Neural progenitor cell (in vitro differentiated cells): ENCODE data around the gene SERINC4. TPM values are rescaled to one million over a fixed set of nuclear protein-coding genes. Genes with fewer than 3 reads are reported as not detected.
A peak's percentile ranks its signal among the peaks of the same experiment; 100 is the strongest.

ENCODE experiments used
- DNase-seq: peaks from one replicate; pipeline ENCODE4 v3.0.0-alpha.2; 2016; ENCODE audit warnings: low spot score
- H2AFZ ChIP-seq: fragments of 200-600 bp; sonication (generic); replicated peaks from 2 replicates; pipeline ENCODE4 v1.6.1; 2016; ENCODE audit warnings: antibody characterized with exemption
- H3F3A ChIP-seq: fragments of 200-600 bp; sonication (generic); 2 replicates; pipeline ENCODE4 v1.6.1; 2016; ENCODE audit warnings: antibody characterized with exemption, low read depth
- H3K27ac ChIP-seq: fragments of 200-600 bp; sonication (generic); 2 replicates; pipeline ENCODE4 v1.5.1; 2016; ENCODE audit warnings: mild to moderate bottlenecking
- H3K27me3 ChIP-seq: fragments of 200-600 bp; sonication (generic); 2 replicates; pipeline ENCODE4 v1.6.1; 2016; ENCODE audit warnings: mild to moderate bottlenecking, moderate library complexity
- H3K36me3 ChIP-seq: fragments of 200-600 bp; sonication (generic); 2 replicates; pipeline ENCODE4 v1.5.1; 2016
- H3K4me1 ChIP-seq: fragments of 200-600 bp; sonication (generic); 2 replicates; pipeline ENCODE4 v1.6.1; 2016; ENCODE audit warnings: mixed run types
- H3K4me2 ChIP-seq: fragments of 200-600 bp; sonication (generic); 2 replicates; pipeline ENCODE4 v1.6.1; 2016
- H3K4me3 ChIP-seq: fragments of 200-600 bp; sonication (generic); 2 replicates; pipeline ENCODE4 v1.5.1; 2016
- H3K79me2 ChIP-seq: fragments of 200-600 bp; sonication (generic); 2 replicates; pipeline ENCODE4 v1.6.1; 2016; ENCODE audit warnings: low read depth
- H3K9ac ChIP-seq: fragments of 200-600 bp; sonication (generic); 2 replicates; pipeline ENCODE4 v1.6.1; 2016
- H3K9me3 ChIP-seq: fragments of 200-600 bp; sonication (generic); 2 replicates; pipeline ENCODE4 v1.5.1; 2016; ENCODE audit warnings: low read depth
- H4K20me1 ChIP-seq: fragments of 200-600 bp; sonication (generic); 2 replicates; pipeline ENCODE4 v1.6.1; 2016; ENCODE audit warnings: low read depth
- H3K27ac Mint-ChIP-seq: 3 replicates; pipeline ENCODE4 v1.8.0; 2021; ENCODE audit warnings: mixed read lengths
- H3K27me3 Mint-ChIP-seq: 2 replicates; pipeline ENCODE4 v1.8.0; 2022; ENCODE audit warnings: low read depth, mild to moderate bottlenecking, inconsistent platforms, moderate library complexity, mixed read lengths; ENCODE audit not compliant: insufficient read depth
- H3K36me3 Mint-ChIP-seq: 3 replicates; pipeline ENCODE4 v1.8.0; 2021; ENCODE audit warnings: mixed read lengths
- H3K4me1 Mint-ChIP-seq: 3 replicates; pipeline ENCODE4 v1.8.0; 2021; ENCODE audit warnings: mixed read lengths
- H3K4me3 Mint-ChIP-seq: 3 replicates; pipeline ENCODE4 v1.8.0; 2021; ENCODE audit warnings: mild to moderate bottlenecking, moderate library complexity, mixed read lengths
- H3K9me3 Mint-ChIP-seq: 3 replicates; pipeline ENCODE4 v1.8.0; 2020; ENCODE audit warnings: mixed read lengths
- EZH2 ChIP-seq: fragments of 200-600 bp; sonication (generic); IDR thresholded peaks from 2 replicates; pipeline ENCODE4 v1.6.1; 2017; ENCODE audit warnings: antibody characterized with exemption, mild to moderate bottlenecking, moderate library complexity
- EZH2phosphoT487 ChIP-seq: fragments of 200-600 bp; sonication (generic); IDR thresholded peaks from 2 replicates; pipeline ENCODE4 v1.6.1; 2017; ENCODE audit warnings: antibody characterized with exemption
- total RNA-seq: library from RNA; depleted of rRNA; stranded (reverse); fragments of >200 nt; gene quantifications from 2 replicates; pipeline ENCODE4 v1.2.3, GENCODE V29; 2015; ENCODE audit warnings: low replicate concordance
- TF ChIP-seq, protein P1 (sequence below): fragments of 200-600 bp; sonication (generic); IDR thresholded peaks from 2 replicates; pipeline ENCODE4 v1.5.1; 2017; ENCODE audit warnings: antibody characterized with exemption, mild to moderate bottlenecking

Gene SERINC4
- total RNA-seq, 1 donor from 2014 or later: not detected

DNA sequence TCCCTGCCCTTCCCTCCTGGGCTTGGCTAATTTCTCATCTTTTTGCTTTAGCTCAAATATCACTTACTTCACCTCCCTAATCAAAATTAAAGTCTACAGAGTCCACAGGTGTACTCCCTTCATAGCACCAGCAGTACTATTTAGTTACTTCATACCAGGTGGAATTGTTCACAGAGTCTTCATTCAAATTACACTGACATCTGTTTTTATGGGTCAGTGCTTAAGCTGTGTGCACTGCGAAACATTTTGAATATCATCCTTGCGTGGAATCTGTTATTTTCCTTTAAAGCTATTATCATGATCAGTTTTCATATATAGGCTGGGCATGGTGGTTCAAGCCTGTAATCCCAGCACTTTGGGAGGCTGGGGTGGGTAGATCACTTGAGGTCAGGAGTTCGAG, 10.6 kb downstream of the SERINC4 start:
- no peak for DNase-seq
- Histone ChIP-seq H3K79me2 (peaks cover 23% of the 10 kb centered on the region), H2AFZ (no peak overlapping the region), H3K4me3 (no peak overlapping the region), H4K20me1 (peaks cover 16% of the 10 kb centered on the region), H3K4me2 (no peak overlapping the region), H3K36me3 (no peaks in the 10 kb centered on the region), H3F3A (peaks cover 14% of the 10 kb centered on the region), H3K9me3 (no peaks in the 10 kb centered on the region), H3K27me3 (no peaks in the 10 kb centered on the region), H3K4me1 (peaks cover 9% of the 10 kb centered on the region), H3K27ac (no peak overlapping the region), H3K9ac (no peak overlapping the region)
- no peak for TF ChIP-seq EZH2phosphoT487
- TF ChIP-seq, protein P1, sequence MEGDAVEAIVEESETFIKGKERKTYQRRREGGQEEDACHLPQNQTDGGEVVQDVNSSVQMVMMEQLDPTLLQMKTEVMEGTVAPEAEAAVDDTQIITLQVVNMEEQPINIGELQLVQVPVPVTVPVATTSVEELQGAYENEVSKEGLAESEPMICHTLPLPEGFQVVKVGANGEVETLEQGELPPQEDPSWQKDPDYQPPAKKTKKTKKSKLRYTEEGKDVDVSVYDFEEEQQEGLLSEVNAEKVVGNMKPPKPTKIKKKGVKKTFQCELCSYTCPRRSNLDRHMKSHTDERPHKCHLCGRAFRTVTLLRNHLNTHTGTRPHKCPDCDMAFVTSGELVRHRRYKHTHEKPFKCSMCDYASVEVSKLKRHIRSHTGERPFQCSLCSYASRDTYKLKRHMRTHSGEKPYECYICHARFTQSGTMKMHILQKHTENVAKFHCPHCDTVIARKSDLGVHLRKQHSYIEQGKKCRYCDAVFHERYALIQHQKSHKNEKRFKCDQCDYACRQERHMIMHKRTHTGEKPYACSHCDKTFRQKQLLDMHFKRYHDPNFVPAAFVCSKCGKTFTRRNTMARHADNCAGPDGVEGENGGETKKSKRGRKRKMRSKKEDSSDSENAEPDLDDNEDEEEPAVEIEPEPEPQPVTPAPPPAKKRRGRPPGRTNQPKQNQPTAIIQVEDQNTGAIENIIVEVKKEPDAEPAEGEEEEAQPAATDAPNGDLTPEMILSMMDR: no peak
- TF ChIP-seq EZH2: no peak
- H3K4me3 Mint-ChIP-seq: no peak overlapping the region
- H3K9me3 Mint-ChIP-seq: no peaks in the 10 kb centered on the region
- peaks cover 5% of the 10 kb centered on the region for H3K27me3 Mint-ChIP-seq
- H3K36me3 Mint-ChIP-seq: peaks cover 10% of the 10 kb centered on the region
- H3K27ac Mint-ChIP-seq: no peak overlapping the region
- H3K4me1 Mint-ChIP-seq: peaks cover 21% of the 10 kb centered on the region

DNA sequence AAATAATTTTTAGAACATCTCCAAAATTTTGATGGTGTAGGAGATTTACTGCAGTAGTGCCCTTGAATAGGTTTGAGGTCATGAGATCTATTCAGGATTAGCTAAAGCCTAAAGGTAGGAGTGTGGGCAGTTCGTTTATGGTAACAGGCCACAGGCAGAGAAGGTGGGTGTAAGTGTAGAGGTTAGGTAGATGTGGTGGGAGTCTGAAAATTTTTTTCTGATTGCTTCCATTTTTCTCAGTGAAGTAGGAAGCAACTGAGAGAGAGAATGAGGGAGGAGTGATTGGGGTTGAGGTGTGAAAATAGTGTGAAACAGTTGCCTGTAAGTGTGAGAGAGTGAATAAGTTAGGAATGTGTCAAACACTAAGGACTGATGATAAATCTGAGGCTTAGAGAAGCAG, 21.0 kb downstream of the SERINC4 start:
- Histone ChIP-seq H3K9ac (no peak overlapping the region), H3K4me3 (no peak overlapping the region), H3K9me3 (no peaks in the 10 kb centered on the region), H3K27ac (no peak overlapping the region), H4K20me1 (peaks cover 11% of the 10 kb centered on the region), H3K4me1 (no peaks in the 10 kb centered on the region), H3K27me3 (peaks cover 19% of the 10 kb centered on the region), H3K36me3 (no peaks in the 10 kb centered on the region), H2AFZ (no peak overlapping the region), H3K79me2 (no peaks in the 10 kb centered on the region), H3F3A (peaks cover 35% of the 10 kb centered on the region), H3K4me2 (no peak overlapping the region)
- Mint-ChIP-seq H3K4me1 (no peaks in the 10 kb centered on the region), H3K4me3 (no peak overlapping the region), H3K27me3 (peaks cover 7% of the 10 kb centered on the region), H3K27ac (no peak overlapping the region), H3K36me3 (no peaks in the 10 kb centered on the region), H3K9me3 (no peaks in the 10 kb centered on the region)
- DNase-seq: no peak
- TF ChIP-seq EZH2 (no peak), EZH2phosphoT487 (no peak)
- TF ChIP-seq, protein P1: no peak

GRCh38 chr15:43777267-43777914, 22.6 kb downstream of the SERINC4 start:
- H3K4me2 ChIP-seq: peak overlapping the region; percentile 88
- Mint-ChIP-seq H3K27me3 (peaks cover 7% of the 10 kb centered on the region), H3K36me3 (peaks cover under 1% of the 10 kb centered on the region), H3K27ac (peak overlapping the region; percentile 81), H3K4me3 (peak overlapping the region; percentile 88), H3K9me3 (no peaks in the 10 kb centered on the region), H3K4me1 (no peaks in the 10 kb centered on the region)
- H4K20me1 ChIP-seq: peaks cover 11% of the 10 kb centered on the region
- no peak overlapping the region for H3K9ac ChIP-seq
- no peaks in the 10 kb centered on the region for H3K9me3 ChIP-seq
- no peak overlapping the region for H3K27ac ChIP-seq
- H3K27me3 ChIP-seq: peaks cover 19% of the 10 kb centered on the region
- H3K79me2 ChIP-seq: no peaks in the 10 kb centered on the region
- H3K36me3 ChIP-seq: peaks cover 3% of the 10 kb centered on the region
- DNase-seq: peak; percentile 74
- peak overlapping the region; percentile 75 for H2AFZ ChIP-seq
- TF ChIP-seq EZH2 (peak; percentile 11), EZH2phosphoT487 (no peak)
- TF ChIP-seq, protein P1: peak; percentile 81
- H3F3A ChIP-seq: peaks cover 46% of the 10 kb centered on the region
- H3K4me3 ChIP-seq: peak overlapping the region; percentile 53
- no peaks in the 10 kb centered on the region for H3K4me1 ChIP-seq
